ENCODE measurements around the gene RETNLB.

Gene RETNLB, protein sequence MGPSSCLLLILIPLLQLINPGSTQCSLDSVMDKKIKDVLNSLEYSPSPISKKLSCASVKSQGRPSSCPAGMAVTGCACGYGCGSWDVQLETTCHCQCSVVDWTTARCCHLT

DNA sequence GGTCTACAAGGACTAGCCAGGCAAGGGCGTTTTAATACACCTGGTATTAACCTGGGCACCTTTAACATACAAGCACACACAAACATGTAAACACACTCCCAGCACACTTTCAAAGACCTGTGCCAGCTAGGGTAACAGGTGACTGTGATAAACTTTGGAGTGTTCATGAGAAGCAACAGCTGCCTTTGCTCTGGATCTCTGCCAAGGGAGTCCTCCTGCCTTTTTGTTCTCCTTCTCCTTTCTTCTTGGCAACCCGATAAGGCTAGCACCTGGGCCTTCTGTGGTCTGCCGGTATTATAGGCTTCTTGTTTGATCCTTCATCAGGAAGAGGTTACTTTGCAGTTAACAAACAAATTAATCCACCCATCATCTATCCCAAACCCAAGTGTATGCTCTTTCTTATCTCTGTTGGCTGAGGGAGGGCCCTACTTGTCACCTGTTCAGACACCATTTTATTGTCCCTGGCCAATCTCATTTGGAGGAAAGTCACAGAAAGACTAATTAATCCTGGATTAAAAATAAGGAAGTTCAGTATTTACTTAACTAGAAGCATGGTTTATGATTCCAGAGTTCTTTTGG, at the start of gene RETNLB:
TSS of gene RETNLB (minus strand) at position 7 of the 579 bp plus-strand sequence. CDS start 225 bp downstream, outside the sequence.
- no peak for DNase-seq
- intact Hi-C loops (cut with DNase I): no loop called here

DNA sequence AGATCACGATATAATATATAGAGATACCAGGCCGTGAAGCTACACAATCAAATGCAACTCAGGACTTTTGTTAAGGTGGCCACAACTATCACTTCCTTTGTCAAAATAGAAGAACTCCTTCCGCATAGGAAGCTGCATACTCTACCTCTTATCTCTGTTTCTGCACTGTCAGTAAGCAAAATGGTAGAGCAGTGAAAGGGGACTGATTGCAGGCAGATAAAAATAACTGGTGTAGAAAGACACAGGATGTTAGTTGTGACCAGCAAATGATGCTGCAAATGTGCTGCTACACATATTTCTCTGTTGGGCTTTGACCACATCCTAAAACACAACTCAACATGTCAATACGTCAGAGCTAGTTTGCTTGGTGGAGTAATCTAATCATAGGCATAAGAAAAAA, 49.1 kb upstream of the RETNLB start:
- DNase-seq: no peak
- intact Hi-C loops (cut with DNase I): no loop called here

DNA sequence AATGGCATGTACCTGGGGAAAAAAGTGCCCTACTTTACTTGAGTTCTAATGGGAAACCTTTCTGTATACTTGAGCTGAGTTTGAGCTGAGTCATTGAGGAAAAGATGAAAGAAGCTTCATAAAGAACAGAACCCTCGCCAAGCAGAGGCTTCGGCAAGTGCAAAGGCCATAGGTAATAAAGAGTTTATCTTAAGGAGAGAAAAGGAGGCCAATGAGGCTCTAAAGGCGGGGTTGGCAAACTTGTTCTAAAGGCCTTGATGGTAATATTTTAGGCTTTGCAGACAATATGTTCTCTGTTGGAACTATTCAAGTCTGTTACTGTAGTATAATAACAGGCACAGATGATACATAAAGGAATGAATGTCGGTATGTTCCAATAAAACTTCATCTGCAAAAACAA, 47.8 kb upstream of the RETNLB start:
- DNase-seq: no peak
- intact Hi-C loops (cut with DNase I): no loop called here

DNA sequence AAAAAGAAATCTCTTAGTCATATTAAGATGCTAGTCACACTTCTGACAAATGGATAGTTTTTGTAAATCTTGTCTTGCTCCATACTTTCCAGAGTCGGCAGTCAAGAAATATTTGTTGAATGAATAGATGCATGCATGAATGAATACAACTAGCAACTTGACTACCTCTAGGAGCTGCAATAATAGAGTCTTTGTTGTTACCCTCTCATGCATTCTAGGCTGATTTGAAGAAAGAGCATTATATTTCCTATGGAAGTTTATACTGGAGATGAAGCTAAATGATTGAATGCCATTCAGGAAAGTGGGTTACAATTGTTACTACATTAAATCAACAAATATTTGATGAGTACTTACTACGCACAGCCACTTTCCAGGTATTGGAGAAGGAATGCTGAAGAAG, 47.2 kb upstream of the RETNLB start:
- intact Hi-C loops (cut with DNase I): no loop called here
- no peak for DNase-seq

DNA sequence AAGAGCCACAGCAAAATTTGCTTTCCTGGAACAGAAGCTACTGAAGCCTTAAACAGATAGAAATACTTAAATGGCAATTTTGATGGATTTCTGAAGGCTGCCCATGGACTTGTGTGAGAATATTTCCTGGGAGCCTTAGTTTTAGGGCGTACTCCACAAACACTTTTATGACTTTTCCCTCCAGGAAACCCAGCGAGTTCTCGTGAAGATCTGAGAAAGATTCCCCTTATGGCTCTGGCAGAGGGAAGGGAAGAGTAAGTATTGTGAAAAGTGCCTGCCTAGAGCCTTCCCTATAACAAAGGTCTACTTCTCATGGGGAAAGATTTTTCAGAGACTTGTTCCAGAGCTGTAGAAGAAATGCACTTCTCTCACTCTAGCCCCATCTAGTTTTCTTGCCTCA, 34.3 kb upstream of the RETNLB start:
- intact Hi-C loops (cut with DNase I): no loop called here
- DNase-seq: no peak

DNA sequence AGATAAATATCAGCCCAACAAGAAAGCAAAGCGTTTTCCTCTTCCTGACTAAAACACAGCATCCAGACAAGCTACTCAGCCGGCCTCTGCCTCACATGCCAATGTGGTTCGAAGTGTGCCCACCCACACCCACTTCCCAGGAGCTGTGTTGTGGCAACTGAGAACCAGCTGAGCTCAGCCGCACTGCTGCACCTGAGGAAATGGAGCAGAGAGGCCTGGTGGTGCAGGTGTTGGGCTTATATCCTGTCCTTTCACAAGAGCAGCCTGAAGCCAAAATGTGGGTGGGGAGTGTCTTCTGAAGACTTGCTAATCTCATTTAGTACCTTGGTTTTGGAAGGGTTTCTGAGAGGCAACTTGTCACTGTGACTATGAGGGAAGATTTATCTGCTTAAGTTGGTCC, 23.0 kb upstream of the RETNLB start:
- DNase-seq: no peak
- intact Hi-C loops (cut with DNase I): no loop called here

DNA sequence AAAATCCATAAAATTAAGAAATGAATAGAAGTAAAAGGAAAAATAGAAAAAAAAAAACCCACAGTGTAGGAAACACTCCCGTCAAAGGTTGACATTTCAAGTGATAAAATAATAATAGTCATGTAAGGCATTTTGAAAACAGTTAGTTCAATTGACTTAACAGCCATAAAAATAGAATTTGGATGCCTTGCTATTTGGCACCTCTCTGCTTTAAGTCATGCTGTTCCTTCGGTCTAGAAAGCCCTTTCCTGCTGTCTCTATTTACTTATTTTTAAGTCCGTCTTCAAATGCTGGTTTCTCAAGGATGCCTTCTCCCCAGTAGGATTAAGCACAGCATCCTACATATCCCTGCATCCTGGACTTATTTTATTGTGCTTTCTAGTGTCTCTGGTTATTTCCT, 22.3 kb upstream of the RETNLB start:
- DNase-seq: no peak
- intact Hi-C loops (cut with DNase I): no loop called here

DNA sequence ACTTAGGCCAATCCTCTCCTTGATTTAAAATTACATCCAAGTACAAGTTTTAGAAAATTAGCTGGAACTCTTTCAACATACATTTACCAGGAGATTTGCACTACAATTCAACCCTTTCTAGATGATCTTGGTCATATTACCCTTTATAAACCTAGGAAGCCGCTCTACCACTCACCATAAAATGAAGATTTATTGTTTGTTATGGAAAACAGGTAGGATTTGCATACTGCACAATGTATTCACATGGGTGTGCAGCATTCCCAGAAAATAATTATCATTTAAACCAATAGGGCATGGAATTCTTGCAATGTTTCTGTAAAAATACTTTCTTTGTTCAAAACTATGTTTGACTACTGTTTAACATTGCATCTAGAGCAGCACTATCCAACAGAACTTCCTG, 18.4 kb upstream of the RETNLB start:
- DNase-seq: no peak
- intact Hi-C loops (cut with DNase I): no loop called here

DNA sequence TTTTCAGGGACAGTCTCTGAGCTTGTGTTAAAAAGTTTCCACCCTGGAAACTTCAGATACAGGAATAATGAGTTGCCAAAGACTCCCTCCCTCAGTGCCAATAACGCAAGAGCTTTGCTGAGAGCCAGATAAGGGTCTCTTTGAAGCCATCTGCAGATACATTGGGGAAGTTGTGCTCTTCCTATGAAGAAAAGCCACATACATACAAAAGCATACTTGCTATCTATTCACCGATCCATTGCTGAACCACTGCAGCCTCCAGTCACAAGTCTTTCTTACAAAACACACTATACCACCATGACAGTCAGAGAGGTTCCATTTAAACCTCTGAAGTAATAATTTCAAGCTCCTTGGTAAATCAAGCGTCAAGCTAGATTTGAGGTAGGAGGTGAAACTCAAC, 10.0 kb upstream of the RETNLB start:
- no peak for DNase-seq
- intact Hi-C loops (cut with DNase I): no loop called here

DNA sequence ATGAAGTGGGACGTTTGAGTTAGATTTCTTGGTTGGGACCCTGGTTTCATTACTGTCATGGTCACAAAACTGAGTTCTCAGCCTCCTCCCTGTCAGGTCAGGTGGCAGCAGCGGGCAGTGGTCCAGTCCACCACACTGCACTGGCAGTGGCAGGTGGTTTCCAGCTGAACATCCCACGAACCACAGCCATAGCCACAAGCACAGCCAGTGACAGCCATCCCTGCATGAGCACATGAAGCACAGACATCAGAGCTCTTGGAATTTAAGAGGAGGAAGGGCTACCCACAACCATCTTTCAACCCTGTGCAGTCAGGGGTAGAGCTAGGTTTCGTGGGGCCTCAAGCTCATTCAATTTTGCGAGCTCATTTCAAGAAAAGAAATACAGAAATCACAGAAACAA, 1.5 kb downstream of the RETNLB start:
- intact Hi-C loops (cut with DNase I): no loop called here
- no peak for DNase-seq

DNA sequence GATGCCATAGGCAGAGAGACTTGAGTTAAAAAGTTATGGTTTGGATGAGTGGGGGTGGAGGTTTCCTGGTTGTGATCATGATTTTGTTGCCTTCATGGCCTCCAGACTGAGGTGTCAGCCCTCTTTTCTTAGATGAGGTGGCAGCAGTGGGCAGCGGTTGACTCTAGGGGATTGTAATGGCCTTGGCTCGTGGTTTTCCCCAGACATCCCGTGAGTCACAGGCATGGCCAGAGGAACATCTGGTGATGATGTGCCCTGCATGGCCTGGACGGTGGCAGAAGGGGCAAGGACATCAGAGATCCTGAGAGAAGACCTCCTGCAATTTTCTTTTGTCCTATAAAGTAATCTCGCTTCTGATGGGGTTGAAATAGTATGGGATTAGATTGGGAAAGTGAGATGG, 12.4 kb downstream of the RETNLB start:
- DNase-seq: no peak

DNA sequence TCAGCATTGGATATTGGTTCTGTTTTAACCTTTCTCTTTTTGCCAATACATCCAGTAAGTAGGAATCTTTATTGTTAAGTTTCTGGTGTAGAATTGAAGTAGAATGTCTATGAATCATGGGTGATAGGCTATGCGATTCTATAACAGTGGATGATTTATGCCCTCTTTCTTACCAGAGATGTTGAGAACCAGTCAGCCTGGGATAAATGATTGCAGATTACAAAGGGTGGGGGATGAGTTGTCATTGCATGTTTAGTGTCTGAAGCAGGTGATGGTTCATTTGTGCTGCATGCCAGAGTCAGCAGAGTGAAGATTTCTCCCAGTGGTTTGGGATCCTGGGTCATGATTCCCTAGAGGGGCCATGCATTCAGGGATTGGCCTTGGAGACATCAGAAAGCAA, 14.3 kb downstream of the RETNLB start:
- intact Hi-C loops (cut with DNase I): no loop called here

More for the DNA sequence above, 12.4 kb downstream of the RETNLB start:
- intact Hi-C loops (cut with DNase I): no loop called here

DNA sequence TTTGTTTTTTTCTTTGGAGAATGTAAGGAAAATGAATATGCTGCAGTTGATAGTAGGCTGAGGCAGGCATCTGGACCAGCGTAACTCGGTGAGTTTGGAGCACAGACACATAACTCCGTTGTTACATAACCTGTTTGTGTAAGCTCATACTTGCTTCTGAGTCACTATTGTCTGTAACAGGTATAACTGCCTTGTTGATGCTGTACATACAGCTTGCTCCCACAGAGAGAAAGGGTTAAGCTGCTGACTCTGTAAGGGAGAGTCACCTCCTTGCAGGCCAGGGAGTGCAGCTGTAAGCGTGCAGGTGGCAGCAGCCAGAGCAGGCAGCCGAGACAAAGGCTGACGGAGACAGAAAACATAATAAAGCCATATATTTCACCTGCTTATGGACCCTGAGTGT, 20.4 kb downstream of the RETNLB start:
- intact Hi-C loops (cut with DNase I): no loop called here
- no peak for DNase-seq

More for the DNA sequence above, 14.3 kb downstream of the RETNLB start:
- DNase-seq: no peak

DNA sequence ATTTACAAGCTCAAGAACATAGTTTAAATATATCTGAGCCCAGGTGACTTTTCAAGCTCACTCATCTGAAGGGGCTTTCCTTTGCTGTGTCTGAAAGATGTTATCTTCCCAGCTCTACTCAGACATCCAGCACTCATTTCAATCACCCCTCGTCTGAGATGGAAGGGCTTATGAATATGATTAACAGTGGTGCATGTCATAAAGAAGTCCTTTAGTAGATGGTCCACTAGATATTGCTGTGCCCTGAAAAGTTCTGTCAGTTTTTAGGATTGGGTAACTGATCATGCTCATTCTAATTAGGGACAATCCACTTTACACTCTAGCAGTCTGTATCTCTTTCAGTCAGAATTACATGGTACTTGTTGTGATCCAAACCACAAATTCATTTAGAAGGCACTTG, 28.3 kb downstream of the RETNLB start:
- no peak for DNase-seq
- intact Hi-C loops (cut with DNase I): no loop called here

DNA sequence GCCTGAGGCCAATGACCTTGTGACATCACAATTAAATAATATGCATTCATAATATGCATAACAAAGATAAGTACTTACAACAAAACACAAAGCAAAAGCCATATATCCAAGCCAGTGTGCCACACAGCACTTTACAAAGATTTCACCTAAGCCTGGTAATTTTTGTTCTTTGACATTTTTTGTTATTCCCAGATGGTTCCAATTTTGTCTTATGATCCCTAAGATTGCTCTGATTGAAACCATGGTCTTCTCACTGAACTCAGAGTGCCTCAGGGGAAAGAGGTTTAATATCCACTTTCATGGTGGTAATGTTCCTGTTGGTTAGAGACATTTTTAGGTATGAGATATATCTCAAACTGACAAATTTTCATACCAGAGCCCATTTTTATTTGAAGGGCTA, 29.1 kb downstream of the RETNLB start:
- DNase-seq: no peak
- intact Hi-C loops (cut with DNase I): no loop called here

DNA sequence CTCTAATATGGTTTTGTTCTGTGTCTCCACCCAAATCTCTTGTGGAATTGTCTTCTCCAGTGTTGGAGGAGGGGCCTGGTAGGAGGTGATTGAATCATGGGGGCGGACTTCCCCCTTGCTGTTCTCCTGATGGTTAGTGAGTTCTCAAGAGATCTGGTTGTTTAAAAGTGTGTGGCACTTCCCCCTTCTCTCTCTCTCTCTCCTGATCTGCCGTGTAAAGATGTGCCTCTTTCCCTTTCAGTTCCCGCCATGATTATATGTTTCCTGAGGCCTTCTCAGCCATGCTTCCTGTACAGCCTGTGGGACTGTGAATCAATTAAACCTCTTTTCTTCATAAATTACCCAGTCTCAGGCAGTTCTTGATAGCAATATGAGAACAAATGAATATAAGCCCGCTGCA, 33.1 kb downstream of the RETNLB start:
- DNase-seq: no peak
- intact Hi-C loops (cut with DNase I): no loop called here

DNA sequence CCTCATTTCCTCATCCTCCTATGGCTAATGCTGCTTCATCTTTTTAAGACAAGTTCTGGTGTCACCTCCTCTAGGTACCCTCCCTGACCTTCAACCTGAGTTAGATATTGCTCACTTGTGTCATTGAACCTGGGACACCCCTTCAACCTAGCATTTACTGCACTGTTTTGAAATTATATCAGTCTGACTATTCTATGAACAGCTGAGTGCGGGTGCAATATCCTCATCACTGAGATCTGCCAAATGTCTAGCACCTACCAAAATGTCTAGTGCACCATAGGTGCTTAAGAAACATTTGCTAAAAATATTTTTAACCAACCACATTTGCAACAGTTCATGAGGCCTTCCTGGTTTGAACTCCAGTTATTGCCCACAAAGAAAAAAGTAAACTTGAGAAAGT, 34.5 kb downstream of the RETNLB start:
- DNase-seq: no peak
- intact Hi-C loops (cut with DNase I): no loop called here

DNA sequence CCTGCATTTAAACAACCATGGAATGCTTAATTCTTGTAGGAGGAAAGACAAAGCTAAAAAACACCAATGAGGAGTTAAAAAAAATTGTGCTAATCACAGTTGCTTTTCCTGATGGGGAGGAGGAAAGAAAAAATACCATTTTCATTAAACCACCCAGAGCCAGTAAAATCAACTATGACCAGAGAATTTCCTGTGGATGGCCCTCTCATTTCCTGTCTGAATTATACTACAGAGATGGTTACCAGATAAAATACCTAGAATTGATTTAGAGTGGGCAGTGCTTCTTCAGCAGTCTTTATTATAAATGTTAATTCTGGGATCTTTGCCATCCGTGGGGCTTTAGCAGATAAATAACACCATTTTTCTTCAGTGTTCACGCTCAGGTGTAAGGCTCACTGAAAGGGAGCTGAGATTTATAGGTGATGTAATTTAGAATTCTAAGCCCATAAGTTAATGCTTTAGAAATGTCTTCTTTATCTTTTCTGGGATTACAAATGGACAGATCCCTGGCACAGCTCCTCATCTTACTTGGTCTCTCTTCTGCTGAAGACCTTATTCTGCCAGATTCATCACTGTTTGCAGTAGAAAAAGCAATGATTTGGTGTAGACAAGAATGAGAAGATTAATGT, 37.9 kb downstream of the RETNLB start:
- no peak for DNase-seq
- intact Hi-C loops (cut with DNase I): no loop called here

DNA sequence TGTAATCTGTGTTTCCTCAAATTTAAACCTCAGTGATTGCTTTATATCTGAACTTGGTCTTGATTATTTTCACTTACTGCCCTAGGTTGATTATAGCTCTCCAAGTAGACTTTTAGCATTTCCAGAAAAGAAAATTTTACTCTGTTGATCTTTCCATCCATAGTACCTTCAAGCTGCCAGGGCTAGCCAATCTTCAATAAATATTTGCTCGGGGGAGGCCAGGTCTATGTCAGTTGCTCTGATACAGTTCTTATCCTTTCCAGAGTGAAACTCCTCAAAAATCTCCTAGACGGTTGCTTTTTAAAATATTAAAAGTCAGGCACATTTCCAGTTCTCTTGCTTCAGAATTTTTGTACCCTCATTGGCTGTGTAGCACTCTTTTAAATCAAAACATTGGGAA, 38.8 kb downstream of the RETNLB start:
- intact Hi-C loops (cut with DNase I): no loop called here
- DNase-seq: no peak

DNA sequence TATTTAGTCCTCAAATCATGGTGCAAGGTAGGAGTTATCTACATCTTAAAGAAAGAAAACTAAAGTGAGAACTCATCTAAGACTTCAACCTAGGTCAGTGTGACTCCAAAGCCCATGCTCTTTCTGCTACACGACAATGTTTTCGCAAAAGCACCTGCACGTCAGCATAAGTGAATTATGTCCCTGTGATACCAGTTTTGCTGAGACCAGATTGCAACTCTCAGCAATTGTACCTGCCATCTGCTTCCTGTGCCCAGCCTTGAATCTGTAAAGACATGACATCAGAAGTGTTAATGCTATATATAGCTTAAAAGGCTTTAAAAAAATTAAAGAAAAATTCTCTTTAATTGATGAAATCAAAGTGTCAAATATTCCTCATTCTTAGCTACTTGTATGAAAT, 43.4 kb downstream of the RETNLB start:
- intact Hi-C loops (cut with DNase I): no loop called here

DNA sequence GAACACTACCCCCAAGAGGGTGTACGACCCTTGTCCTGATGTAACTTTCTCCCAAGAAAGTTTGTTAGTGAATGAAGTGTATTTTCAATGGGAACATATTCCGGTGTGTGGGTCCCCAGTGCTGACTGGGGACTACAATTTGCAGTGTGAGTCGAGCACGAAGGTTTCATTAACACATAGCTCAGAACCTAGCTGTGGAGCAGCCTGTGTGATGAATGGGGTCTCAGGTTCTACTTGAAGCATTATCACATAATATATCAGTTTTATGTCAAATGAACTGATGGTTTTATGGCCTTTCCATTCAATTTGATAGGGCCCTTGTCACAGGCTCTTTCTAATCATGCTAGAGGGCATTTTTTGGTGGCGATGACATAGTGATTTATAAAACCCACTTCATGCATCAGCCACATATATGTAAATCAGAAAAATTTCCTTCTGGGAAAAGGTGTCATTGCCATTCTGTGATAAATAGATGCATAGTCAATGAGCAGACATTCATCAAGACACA, 44.1 kb downstream of the RETNLB start:
- intact Hi-C loops (cut with DNase I): no loop called here
- no peak for DNase-seq

More for the DNA sequence above, 43.4 kb downstream of the RETNLB start:
- no peak for DNase-seq
